Heart left ventricle (tissue), 16 donors: ENCODE data around the gene BCL3. TPM values are rescaled to one million over a fixed set of nuclear protein-coding genes. Genes with fewer than 3 reads are reported as not detected.

Experiments used
- ATAC-seq, 4 donors: fragments of 200-7000 bp; cut with Tn5 transposase; one replicate each; pipeline ENCODE4 v1.9.1; 2020 to 2022; ENCODE audit warnings: moderate library complexity in 4 of 4, mild to moderate bottlenecking in 3 of 4, moderate number of reproducible peaks in 1 of 4
- DNase-seq, 5 donors: peaks; one replicate each; pipeline ENCODE4 v3.0.0-alpha.2; 2020
- H3K27ac ChIP-seq, 12 donors: fragments of 200-600 bp; sonication (generic) in 4 of 12; one replicate each; pipeline versions ENCODE4 v1.5.0 to v1.8.0; 2016 to 2022; ENCODE audit warnings: mild to moderate bottlenecking in 2 of 12
- H3K27me3 ChIP-seq, 9 donors: fragments of 200-600 bp; sonication (generic) in 2 of 9; one replicate each; pipeline versions ENCODE4 v1.5.1 to v1.8.0; 2016 to 2022; ENCODE audit warnings: mild to moderate bottlenecking in 3 of 9
- H3K36me3 ChIP-seq, 9 donors: fragments of 200-600 bp; sonication (generic) in 2 of 9; one replicate each; pipeline versions ENCODE4 v1.5.0 to v1.8.0; 2018 to 2022; ENCODE audit warnings: mild to moderate bottlenecking in 2 of 9
- H3K4me1 ChIP-seq, 12 donors: fragments of 200-600 bp; sonication (generic) in 4 of 12; one replicate each; pipeline versions ENCODE4 v1.5.0 to v1.8.0; 2016 to 2022; ENCODE audit warnings: mild to moderate bottlenecking in 3 of 12
- H3K4me3 ChIP-seq, 12 donors: fragments of 200-600 bp; sonication (generic) in 4 of 12; one replicate each; pipeline versions ENCODE4 v1.5.0 to v1.8.0; 2017 to 2022; ENCODE audit warnings: mild to moderate bottlenecking in 9 of 12, moderate library complexity in 4 of 12
- H3K9me3 ChIP-seq, 12 donors: fragments of 200-600 bp; sonication (generic) in 4 of 12; one replicate each; pipeline versions ENCODE4 v1.5.0 to v1.8.0; 2016 to 2022; ENCODE audit warnings: mild to moderate bottlenecking in 1 of 12
- POLR2A ChIP-seq, 2 donors: fragments of 450-650 bp; IDR thresholded peaks; one replicate each; pipeline ENCODE4 v1.6.1; 2017; ENCODE audit warnings: antibody characterized with exemption in 2 of 2, mild to moderate bottlenecking in 2 of 2, moderate library complexity in 2 of 2
- WGBS, 4 donors: extraction: QIAGEN DNeasy Blood & Tissue Kit in 2 of 4; methylation state at CpG; one replicate each; pipeline versions ENCODE4 v1.1.5 to v1.1.7; 2013 to 2018; 5-methylcytosine and 5-hydroxymethylcytosine counted together
- intact Hi-C, 10 donors: fragments of 100-400 bp; cut with DNase I; formaldehyde crosslinking; loops; one replicate each; pipeline versions ENCODE4 v1.11.1 to v1.14.2; 2022
- polyA plus RNA-seq, 2 donors: library from polyadenylated mRNA; stranded (reverse); fragments of 200-250 nt; gene quantifications; one replicate each; pipeline ENCODE4 v1.2.3, GENCODE V29; 2013
- total RNA-seq, 9 donors: library from RNA; depleted of rRNA in 2 of 9; stranded (reverse); fragments of >200 nt in 2 of 9; fragmentation: NEBNext Ultra II Directional in 3 of 9; extraction: Animal tissue kit (Norgen Biotek cat#: 25700) in 3 of 9; gene quantifications; one replicate each; pipeline versions ENCODE4 v1.1.0 to v1.2.4, GENCODE V29; 2016 to 2023
- TF ChIP-seq, protein P1 (sequence below), 12 donors: fragments of 200-600 bp; sonication (generic) in 4 of 12; IDR thresholded peaks; one replicate each; pipeline versions ENCODE4 v1.5.0 to v1.8.0; 2018 to 2022; ENCODE audit warnings: antibody characterized with exemption in 12 of 12, mild to moderate bottlenecking in 5 of 12
- donor health status: ischemic (EF 13 %, LVEDD 7.1; RV severe dilation, severe dysfunction).
- donor health status: healthy with polysubstance abuse.
- donor health status: DM: no; HTN: yes; CAD: no.
- donor health status: DM: no; HTN: no; CAD: no.
- donor health status: ischemic (EF 25% LVEDD 6.9; RV normal size, moderate dysfunction).
- donor health status: ischemic (EF 25% LVEDD 5.7; RV mildly dilated, moderate dysfunction).
- donor health status: healthy.
- donor health status: DM: yes; HTN: yes; CAD: no.
- donor health status: ischemic (EF 35%, LVEDD 5.7; RV mildly dilated, moderate dysfunction).
- donor health status: nonischemic (EF 11% LVEDD 7.7; RV severe dilation, severe dysfunction).
- donor health status: DM: yes; HTN: yes; CAD: no.
- donor health status: PGD.
- donor health status: ischemic (EF 29% LVEDD 5.4; RV normal size, mild dysfunction).
- donor health status: nonischemic (EF 23%, LVEDD 6.1; RV moderate dilation, normal function).

Gene BCL3
- total and polyA plus RNA-seq, 11 donors = 11.7 to 90.5 (median 18.9) TPM

- ATAC-seq (peak in 1 of 4 donors; percentile 4), DNase-seq (no peak)
- no peaks in the 10 kb centered on the region for H3K36me3 ChIP-seq
- H3K4me3 ChIP-seq = no peak overlapping the region
- no peaks in the 10 kb centered on the region for H3K9me3 ChIP-seq
- H3K27ac ChIP-seq = peak overlapping the region in 7 of 12 donors; percentile 10 to 70 (median 38)
- H3K27me3 ChIP-seq = no peaks in the 10 kb centered on the region
- 50 to 53% (median 51%) methylated on average over 21 of the region's 21 CpGs for WGBS, 4 donors
- H3K4me1 ChIP-seq = peaks cover 7 to 75% (median 40%) of the 10 kb centered on the region in 12 donors
- intact Hi-C loops = loop anchor here in 6 of 10 donors (2.0 to 10.0 kb wide), 5 partner anchors 34 to 122 kb away; partner anchors contain the start of gene NECTIN2 (in 1 of the 6)
- TF ChIP-seq POLR2A (IDR thresholded peaks at IDR 0.05) = no peak
- TF ChIP-seq, protein P1, sequence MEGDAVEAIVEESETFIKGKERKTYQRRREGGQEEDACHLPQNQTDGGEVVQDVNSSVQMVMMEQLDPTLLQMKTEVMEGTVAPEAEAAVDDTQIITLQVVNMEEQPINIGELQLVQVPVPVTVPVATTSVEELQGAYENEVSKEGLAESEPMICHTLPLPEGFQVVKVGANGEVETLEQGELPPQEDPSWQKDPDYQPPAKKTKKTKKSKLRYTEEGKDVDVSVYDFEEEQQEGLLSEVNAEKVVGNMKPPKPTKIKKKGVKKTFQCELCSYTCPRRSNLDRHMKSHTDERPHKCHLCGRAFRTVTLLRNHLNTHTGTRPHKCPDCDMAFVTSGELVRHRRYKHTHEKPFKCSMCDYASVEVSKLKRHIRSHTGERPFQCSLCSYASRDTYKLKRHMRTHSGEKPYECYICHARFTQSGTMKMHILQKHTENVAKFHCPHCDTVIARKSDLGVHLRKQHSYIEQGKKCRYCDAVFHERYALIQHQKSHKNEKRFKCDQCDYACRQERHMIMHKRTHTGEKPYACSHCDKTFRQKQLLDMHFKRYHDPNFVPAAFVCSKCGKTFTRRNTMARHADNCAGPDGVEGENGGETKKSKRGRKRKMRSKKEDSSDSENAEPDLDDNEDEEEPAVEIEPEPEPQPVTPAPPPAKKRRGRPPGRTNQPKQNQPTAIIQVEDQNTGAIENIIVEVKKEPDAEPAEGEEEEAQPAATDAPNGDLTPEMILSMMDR (IDR thresholded peaks at IDR 0.05) = no peak
Observed at GRCh38 chr19:44722131-44723121, 26.1 kb upstream of the BCL3 start.

- 60 to 67% (median 63%) methylated on average over 10 of the region's 10 CpGs for WGBS, 4 donors
- intact Hi-C loops = loop anchor here in 6 of 10 donors (2.0 to 10.0 kb wide), 5 partner anchors 34 to 121 kb away; partner anchors contain the start of gene NECTIN2 (in 1 of the 6)
Observed at GRCh38 chr19:44723299-44723951, 25.1 kb upstream of the BCL3 start.

DNA sequence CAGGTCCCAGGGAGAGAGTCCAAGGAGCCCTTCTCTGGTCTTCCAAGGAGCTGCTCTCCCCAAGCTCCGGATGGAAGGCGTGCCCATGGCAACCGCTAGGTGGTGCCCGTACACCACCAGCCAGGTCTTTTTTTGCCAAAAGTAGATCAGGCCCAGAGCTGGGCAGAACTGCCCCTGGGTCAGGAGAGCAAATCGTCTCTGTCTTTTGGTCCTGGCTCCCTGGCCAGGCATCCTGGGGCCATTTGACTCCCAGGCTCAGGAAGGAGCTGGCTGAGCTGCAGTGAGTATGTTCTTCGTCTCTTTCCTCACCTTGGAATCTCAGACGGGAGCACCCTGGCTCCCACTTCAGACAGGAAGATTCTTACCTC, 24.6 kb upstream of the BCL3 start:
- DNase-seq (peak; percentile 77 to 91 (median 86)), ATAC-seq (peak; percentile 75 to 91 (median 90))
- peaks cover 7 to 60% (median 29%) of the 10 kb centered on the region in 12 donors for H3K4me1 ChIP-seq
- WGBS, 4 donors = 14 to 21% (median 17%) methylated on average over 6 to 7 of the region's 7 CpGs
- intact Hi-C loops = loop anchor here (1.0 to 10.0 kb wide), 10 partner anchors 19 to 121 kb away; partner anchors contain the start of gene NECTIN2 (in 1 of the 10)
- H3K27ac ChIP-seq = peak overlapping the region in 6 of 12 donors; percentile 10 to 70 (median 35)
- no peak overlapping the region for H3K4me3 ChIP-seq
- no peaks in the 10 kb centered on the region for H3K27me3 ChIP-seq
- no peaks in the 10 kb centered on the region for H3K9me3 ChIP-seq
- H3K36me3 ChIP-seq = no peaks in the 10 kb centered on the region
- no peak for TF ChIP-seq POLR2A (IDR thresholded peaks at IDR 0.05)
- TF ChIP-seq, protein P1 (IDR thresholded peaks at IDR 0.05) = peak; percentile 96 to 100 (median 98)

More at GRCh38 chr19:44723299-44723951, 25.1 kb upstream of the BCL3 start:
- no peak overlapping the region for H3K4me3 ChIP-seq
- DNase-seq = no peak
- H3K36me3 ChIP-seq = no peaks in the 10 kb centered on the region
- H3K27me3 ChIP-seq = no peaks in the 10 kb centered on the region
- peaks cover 7 to 65% (median 33%) of the 10 kb centered on the region in 12 donors for H3K4me1 ChIP-seq
- peak overlapping the region in 5 of 12 donors; percentile 10 to 70 (median 45) for H3K27ac ChIP-seq
- TF ChIP-seq, protein P1 (IDR thresholded peaks at IDR 0.05) = no peak
- no peak for TF ChIP-seq POLR2A (IDR thresholded peaks at IDR 0.05)
- H3K9me3 ChIP-seq = no peaks in the 10 kb centered on the region
- peak; percentile 13 to 55 (median 35) for ATAC-seq
